ENCODE measurements around the gene GUCA1C. TPM values are rescaled to one million over a fixed set of nuclear protein-coding genes. Genes with fewer than 3 reads are reported as not detected.

Gene GUCA1C
- total RNA-seq, 1 donor from 2014 or later, result not detected

- Histone ChIP-seq H3K4me3 (no peak overlapping the region), H3K4me1 (no peaks in the 10 kb centered on the region), H3K27ac (no peak overlapping the region), H3K36me3 (no peaks in the 10 kb centered on the region), H3K9me3 (no peaks in the 10 kb centered on the region), H3K27me3 (no peaks in the 10 kb centered on the region)
- DNase-seq (no peak), ATAC-seq (peak; percentile 83)
- no peak for TF ChIP-seq CTCF (IDR thresholded peaks at IDR 0.05)
- intact Hi-C loops (cut with DNase I), result no loop called here
These were observed 54.1 kb downstream of the GUCA1C start for GRCh38 chr3:108899530-108899929.

GRCh38 chr3:108897883-108898282, 55.8 kb downstream of the GUCA1C start:
- intact Hi-C loops (cut with DNase I), result no loop called here
- no peak for DNase-seq
- H3K4me1 ChIP-seq, result no peaks in the 10 kb centered on the region
- no peaks in the 10 kb centered on the region for H3K36me3 ChIP-seq
- H3K9me3 ChIP-seq, result no peaks in the 10 kb centered on the region
- no peak overlapping the region for H3K27ac ChIP-seq
- no peaks in the 10 kb centered on the region for H3K27me3 ChIP-seq
- no peak overlapping the region for H3K4me3 ChIP-seq
- ATAC-seq, result no peak
- no peak for TF ChIP-seq CTCF (IDR thresholded peaks at IDR 0.05)

- H3K9me3 ChIP-seq, result no peaks in the 10 kb centered on the region
- H3K4me1 ChIP-seq, result no peaks in the 10 kb centered on the region
These were observed 58.7 kb downstream of the GUCA1C start for GRCh38 chr3:108894981-108895380.

GRCh38 chr3:108891833-108892232, 61.8 kb downstream of the GUCA1C start:
- TF ChIP-seq CTCF (IDR thresholded peaks at IDR 0.05), result no peak
- Histone ChIP-seq H3K9me3 (no peaks in the 10 kb centered on the region), H3K27ac (no peak overlapping the region), H3K4me3 (no peak overlapping the region), H3K27me3 (no peaks in the 10 kb centered on the region), H3K36me3 (no peaks in the 10 kb centered on the region), H3K4me1 (no peaks in the 10 kb centered on the region)
- intact Hi-C loops (cut with DNase I), result no loop called here
- no peak for DNase-seq
- peak; percentile 55 for ATAC-seq

More at GRCh38 chr3:108894981-108895380, 58.7 kb downstream of the GUCA1C start:
- no peak for DNase-seq
- no peak for TF ChIP-seq CTCF (IDR thresholded peaks at IDR 0.05)
- ATAC-seq, result no peak
- Histone ChIP-seq H3K27ac (no peak overlapping the region), H3K36me3 (no peaks in the 10 kb centered on the region), H3K4me3 (no peak overlapping the region), H3K27me3 (no peaks in the 10 kb centered on the region)
- intact Hi-C loops (cut with DNase I), result no loop called here

GRCh38 chr3:108887777-108888176, 65.9 kb downstream of the GUCA1C start:
- H3K4me1 ChIP-seq, result no peaks in the 10 kb centered on the region
- no peak for ATAC-seq
- H3K36me3 ChIP-seq, result no peaks in the 10 kb centered on the region
- intact Hi-C loops (cut with DNase I), result no loop called here
- H3K9me3 ChIP-seq, result no peaks in the 10 kb centered on the region
- no peak overlapping the region for H3K4me3 ChIP-seq
- no peak for DNase-seq
- TF ChIP-seq CTCF (IDR thresholded peaks at IDR 0.05), result no peak
- no peaks in the 10 kb centered on the region for H3K27me3 ChIP-seq
- H3K27ac ChIP-seq, result no peak overlapping the region

GRCh38 chr3:108887121-108887520, 66.6 kb downstream of the GUCA1C start:
- DNase-seq (no peak), ATAC-seq (no peak)
- no peaks in the 10 kb centered on the region for H3K36me3 ChIP-seq
- H3K9me3 ChIP-seq, result no peaks in the 10 kb centered on the region
- no peak overlapping the region for H3K4me3 ChIP-seq
- H3K27me3 ChIP-seq, result no peaks in the 10 kb centered on the region
- H3K4me1 ChIP-seq, result no peaks in the 10 kb centered on the region
- no peak overlapping the region for H3K27ac ChIP-seq
- TF ChIP-seq CTCF (IDR thresholded peaks at IDR 0.05), result no peak
- intact Hi-C loops (cut with DNase I), result no loop called here
